A172 (cell line): Measurements from ENCODE around the gene HSD17B2. TPM values are rescaled to one million over a fixed set of nuclear protein-coding genes. Genes with fewer than 3 reads are reported as not detected.
A peak's percentile ranks its signal among the peaks of the same experiment; 100 is the strongest.
"Not testable (repeated sequence)": the region's sequence is repeated elsewhere in the genome, so short reads cannot be mapped to it uniquely, and the experiment has no call there.

Experiments
- DNase-seq: peaks from one replicate; pipeline ENCODE4 v3.0.0-alpha.2; 2015; ENCODE audit warnings: low spot score
- total RNA-seq: library from RNA; depleted of rRNA; stranded (reverse); fragments of >200 nt; shearing (Covaris generic); gene quantifications from 2 replicates; pipeline ENCODE4 v1.2.3, GENCODE V29; 2014; rRNA removed

The HSD17B2 gene, protein sequence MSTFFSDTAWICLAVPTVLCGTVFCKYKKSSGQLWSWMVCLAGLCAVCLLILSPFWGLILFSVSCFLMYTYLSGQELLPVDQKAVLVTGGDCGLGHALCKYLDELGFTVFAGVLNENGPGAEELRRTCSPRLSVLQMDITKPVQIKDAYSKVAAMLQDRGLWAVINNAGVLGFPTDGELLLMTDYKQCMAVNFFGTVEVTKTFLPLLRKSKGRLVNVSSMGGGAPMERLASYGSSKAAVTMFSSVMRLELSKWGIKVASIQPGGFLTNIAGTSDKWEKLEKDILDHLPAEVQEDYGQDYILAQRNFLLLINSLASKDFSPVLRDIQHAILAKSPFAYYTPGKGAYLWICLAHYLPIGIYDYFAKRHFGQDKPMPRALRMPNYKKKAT
- total RNA-seq = 0.91 TPM in 1 of 2 replicates, not detected in the other

GRCh38 chr16:82034981-82035612 lies at the start of gene HSD17B2:
TSS of gene HSD17B2 (plus strand) at chr16:82035253. CDS start at chr16:82035425, 172 bp downstream.
- peak; percentile 9 for DNase-seq

DNA sequence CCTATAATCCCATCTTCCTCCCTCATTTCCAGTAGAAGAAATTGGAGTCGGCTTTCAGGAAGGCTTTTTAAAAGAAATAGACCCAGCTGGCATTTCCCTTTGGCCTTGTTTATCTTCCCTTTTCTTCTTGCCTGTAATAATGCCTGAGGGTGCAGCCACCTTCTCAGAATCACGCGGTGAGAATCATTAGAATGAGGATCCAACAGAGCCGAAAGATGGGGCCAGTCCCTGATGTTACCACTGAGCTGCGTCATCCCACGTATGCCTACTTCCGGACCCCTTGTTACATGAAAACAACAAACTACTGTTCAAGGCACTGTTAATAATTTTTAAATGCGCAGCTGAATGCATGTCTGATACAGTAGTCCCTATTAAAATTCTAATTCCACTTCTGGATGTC lies 47.9 kb upstream of the HSD17B2 start:
- no peak for DNase-seq

GRCh38 chr16:81987706-81988105 lies 47.3 kb upstream of the HSD17B2 start:
- DNase-seq = no peak

DNA sequence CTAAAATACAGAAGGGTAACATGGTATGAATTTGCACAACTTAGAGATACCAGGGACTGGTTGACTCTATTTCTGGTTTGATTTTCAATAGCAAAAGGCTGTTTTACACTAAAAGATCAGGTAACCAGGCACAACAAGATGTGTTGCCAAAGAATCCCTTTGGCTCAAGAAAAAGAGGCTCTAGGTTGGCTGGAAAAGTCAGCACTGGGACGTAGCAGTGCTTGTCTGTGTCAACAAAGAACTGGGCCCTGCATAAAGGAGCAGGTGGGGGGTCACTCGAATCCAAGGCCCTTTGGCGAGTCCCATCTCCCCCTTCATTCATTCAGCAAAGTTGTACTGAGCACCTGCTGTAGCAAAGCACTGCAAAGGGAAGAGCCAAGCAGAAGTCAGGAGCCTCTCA lies 42.2 kb upstream of the HSD17B2 start:
- no peak for DNase-seq

- no peak for DNase-seq
These were observed 40.6 kb upstream of the HSD17B2 start for GRCh38 chr16:81994485-81994884.

- DNase-seq = no peak
These were observed 39.4 kb upstream of the HSD17B2 start for GRCh38 chr16:81995651-81996050.

DNA sequence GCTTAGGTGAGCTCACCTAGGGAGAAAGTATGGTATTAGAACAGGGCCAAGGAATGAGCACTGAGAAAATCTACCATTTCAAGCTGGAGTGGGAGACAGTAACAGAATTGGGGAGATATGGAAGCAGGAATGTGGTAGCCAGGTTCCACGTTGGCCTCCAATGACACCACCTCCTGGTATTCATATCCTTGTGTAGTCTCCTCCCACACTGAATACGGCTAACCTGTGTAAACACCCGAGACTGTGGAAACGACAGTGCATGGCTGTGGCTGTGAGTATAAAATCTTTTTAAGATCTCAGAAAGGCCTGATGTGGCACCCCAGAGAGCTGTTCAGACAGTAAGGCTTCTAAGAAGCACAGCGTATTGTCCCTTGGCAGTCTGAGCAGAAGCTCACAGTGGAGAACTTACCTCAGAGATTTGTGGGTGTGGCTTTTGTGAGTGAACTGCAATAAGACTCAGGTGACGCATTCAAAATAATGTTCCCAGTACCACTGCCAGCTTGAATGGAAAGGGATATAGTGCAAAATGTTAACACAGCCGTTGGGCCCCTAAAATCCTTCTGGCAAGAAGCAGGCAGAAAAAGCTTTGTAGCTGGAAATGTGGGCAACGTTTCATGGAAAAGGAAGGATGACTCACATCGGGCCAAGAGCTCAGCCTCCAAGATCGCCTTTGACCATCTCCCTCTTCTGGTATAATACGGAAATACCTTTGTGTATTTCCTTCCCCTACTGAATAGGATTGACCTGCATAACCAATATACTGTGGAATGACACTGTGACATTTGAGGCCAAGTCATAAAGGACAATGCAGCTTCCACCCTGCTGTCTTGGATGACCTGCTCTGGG lies 38.2 kb upstream of the HSD17B2 start:
- peak; percentile 83 for DNase-seq

DNA sequence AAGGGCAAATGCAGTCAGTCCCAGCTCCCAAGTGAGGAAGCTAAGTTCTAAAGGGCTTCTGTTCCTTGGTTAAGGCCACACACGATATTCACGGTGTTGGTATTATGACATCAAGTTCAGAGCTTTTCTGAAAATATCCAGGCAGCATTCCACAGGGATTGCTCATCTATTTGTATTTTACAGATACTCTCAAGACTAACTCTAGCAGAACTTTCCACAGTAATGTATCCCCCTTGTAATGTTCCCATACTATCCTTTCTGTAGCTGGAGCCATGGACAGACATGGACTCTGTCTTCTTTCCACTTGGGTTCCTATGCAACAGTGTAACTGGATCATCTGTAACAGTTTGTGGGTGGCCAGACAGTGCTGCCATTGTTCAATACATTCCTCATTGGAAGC lies 37.3 kb upstream of the HSD17B2 start:
- DNase-seq = peak; percentile 85

DNA sequence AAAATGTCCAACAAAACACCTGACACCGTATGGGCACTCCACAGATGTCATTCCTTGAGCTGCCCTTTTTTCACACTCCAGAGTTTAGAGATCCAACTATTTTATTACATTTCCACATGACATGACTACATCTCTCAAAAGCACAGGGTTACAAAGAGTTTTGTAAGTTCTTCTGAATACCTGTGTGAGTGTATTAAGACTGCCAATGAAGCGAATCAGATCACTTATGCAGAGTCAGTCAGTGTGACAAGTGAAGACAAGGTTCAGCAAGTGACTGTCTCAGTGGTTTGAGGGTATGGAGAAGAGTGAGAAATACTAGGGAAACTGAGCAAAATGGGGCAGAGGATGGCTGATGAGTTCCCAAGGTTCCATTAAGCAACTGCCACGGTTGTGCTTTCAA lies 32.2 kb upstream of the HSD17B2 start:
- DNase-seq = no peak

GRCh38 chr16:82004601-82005000 lies 30.5 kb upstream of the HSD17B2 start:
- DNase-seq = no peak

GRCh38 chr16:82005027-82005830 lies 29.8 kb upstream of the HSD17B2 start:
- DNase-seq = peak; percentile 87

DNA sequence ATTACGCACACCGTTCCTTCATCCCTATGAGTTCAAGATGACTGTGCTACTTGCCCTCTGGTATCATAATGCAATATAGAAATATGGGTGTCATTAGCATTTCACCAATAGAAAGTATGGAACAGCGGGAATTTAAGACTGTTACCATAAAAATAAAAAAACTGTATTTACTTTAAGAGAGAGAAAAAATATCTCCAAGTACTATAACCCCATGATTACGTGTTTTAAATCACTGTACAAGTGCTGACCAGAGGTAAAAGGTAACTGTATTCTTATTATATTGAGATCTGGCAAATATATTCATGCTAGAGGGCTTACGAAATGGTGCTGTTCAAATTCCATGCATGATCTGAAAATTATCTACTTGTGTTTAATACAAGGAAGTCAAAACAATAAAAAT lies 29.0 kb upstream of the HSD17B2 start:
- DNase-seq = no peak

DNA sequence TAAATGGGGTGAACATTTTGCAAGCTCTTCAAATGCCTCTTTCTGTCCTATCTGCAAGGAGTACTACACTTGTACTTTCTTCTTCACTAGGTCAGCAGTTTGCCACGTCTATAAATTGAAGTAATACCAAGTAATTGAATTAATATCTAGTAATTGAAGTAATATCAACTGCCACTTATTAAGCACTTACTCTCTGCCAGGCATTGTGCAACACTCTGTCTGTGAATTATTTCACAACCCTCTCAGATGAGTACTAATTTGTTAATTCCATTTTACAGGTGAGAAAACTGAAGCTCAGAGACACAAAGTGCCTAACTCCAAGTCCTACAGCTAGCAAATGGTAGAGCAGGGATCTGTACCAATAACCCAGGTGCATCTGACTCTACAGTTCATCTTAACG lies 27.9 kb upstream of the HSD17B2 start:
- no peak for DNase-seq

- no peak for DNase-seq
These were observed 26.0 kb upstream of the HSD17B2 start for GRCh38 chr16:82008957-82009592.

DNA sequence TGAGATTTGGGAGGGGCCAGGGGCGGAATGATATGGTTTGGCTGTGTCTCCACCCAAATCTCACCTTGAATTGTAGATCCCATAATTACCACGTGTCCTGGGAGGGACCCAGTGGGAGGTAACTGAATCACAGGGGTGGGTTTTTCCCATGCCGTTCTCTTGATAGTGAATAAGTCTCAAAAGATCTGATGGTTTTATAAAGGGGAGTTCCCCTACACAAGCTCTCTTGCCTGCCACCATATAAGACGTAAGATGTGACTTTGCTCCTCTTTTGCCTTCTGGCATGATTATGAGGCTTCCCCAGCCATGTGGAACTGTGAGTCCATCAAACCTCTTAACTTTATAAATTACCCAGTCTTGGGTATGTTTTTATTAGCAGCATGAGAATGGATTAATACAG lies 25.3 kb upstream of the HSD17B2 start:
- not testable (repeated sequence) for DNase-seq

GRCh38 chr16:82010649-82011048 lies 24.4 kb upstream of the HSD17B2 start:
- no peak for DNase-seq

DNA sequence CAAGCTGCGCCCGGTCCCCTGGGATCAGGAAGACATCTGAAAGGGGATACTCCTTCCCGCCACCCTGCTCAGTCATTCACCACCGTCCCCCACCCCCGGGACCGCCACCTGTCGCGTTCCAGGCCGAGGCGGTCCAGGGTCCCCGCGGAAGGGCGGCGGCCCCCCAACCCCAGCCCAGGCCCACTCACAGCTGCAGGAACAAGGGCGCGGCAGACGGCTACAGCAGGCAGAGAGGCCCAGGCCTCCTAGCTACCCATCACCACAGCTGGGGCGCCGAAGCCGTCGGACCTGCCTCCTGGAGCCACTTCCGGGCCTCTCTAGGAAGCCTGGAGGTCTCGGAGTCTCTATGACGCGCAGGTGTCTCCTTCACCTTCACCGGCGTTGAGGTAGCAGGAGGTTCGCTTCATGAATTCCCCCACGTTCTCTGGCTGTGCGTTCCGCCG lies 23.8 kb upstream of the HSD17B2 start, which contains the start of gene SDR42E1:
Gene SDR42E1 (minus strand): TSS at position 272 of the 443 bp plus-strand sequence. CDS start 10,612 bp downstream, outside the sequence.
- no peak for DNase-seq

GRCh38 chr16:82013139-82013538 lies 21.9 kb upstream of the HSD17B2 start:
- no peak for DNase-seq

GRCh38 chr16:82016263-82016662 lies 18.8 kb upstream of the HSD17B2 start:
- peak; percentile 72 for DNase-seq

DNA sequence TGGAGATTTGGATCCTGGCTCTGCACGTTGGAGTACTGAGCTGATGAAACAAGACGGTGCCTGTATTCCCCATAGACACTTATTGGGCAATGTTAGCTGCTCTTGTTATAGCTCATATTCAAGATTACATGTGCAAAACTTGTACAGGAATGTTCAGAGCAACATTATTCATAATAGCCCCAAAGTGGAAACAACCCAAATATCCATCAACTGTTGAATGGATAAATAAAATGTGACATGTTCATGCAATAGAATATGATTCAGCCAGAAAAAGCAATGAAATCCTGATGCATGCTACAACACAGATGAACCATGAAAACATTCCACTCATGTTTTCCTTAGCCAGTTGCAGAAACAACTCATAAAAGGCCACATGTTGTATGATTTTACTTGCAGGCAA lies 18.1 kb upstream of the HSD17B2 start:
- no peak for DNase-seq
